Measurements from ENCODE around the gene ADNP.

Gene ADNP

DNA sequence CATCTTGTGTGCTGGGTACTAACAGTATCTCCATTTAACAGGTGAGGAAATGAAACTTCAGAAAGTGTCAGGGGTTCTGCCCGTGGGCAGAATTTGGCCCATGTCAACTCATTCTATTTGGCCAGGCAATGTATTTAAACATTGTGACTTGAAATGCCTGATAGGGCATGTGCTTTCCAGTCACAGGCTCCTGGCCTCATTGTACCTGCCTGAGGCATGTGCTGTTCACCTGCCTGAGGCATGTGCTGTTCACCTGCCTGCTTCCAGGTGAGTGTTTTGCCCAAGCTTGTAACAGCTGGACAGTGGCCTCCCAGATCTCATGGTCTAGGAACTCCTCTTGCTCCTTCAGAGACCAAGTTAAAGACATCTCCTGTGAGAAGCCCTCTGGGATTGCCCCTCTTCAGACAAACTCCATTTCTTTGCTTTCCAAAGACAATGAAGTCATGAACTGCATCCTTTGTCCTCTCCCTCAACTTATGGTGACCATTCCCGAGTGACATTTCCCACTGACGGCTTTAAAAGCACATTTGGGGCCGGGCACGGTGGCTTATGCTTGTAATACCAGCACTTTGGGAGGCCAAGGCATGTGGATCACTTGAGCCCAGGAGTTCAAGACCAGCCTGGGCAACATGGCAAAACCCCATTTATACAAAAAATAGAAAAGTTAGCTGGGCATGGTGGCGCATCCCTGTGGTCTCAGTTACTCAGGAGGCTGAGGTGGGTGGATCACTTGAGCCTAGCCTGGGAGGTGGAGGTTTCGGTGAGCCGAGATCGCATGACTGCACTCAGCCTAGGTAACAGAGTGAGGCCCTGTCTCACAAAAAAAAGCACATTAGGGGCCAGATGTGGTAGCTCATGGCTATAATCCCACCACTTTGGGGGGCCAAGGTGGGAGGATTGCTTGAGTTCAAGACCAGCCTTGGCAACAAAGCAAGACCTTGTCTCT is 87.6 kb downstream of the ADNP start:
- DNase-seq: no peak

- DNase-seq: no peak
These were observed 88.4 kb downstream of the ADNP start for GRCh38 chr20:50842821-50843220.
